Measurements from ENCODE around the gene ARHGAP15.

The ARHGAP15 gene

DNA sequence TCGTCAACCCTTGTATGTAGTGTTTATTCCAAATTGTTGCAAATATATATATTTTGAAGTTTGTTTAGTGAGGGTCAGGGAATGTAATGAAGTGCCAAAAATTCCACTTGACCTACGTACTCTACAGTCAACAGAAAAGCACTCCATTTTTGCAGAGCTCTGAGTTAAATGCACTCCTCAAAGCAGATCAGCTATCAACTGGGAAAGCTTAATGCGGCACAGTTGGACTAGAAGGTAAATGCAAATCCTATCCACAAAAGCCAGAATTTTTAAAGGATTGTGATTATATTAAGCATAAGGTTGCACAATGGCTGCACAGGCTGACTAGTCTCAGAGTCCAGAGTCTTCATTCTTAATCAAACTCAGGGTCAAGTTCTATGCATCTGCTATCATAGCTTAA is 577.1 kb downstream of the ARHGAP15 start:
- no peak overlapping the region for H3K4me3 ChIP-seq (ENCODE audit: low read length)
- TF ChIP-seq ZNF274 (IDR thresholded peaks at IDR 0.05; ENCODE audit: low read depth, low read length): no peak

DNA sequence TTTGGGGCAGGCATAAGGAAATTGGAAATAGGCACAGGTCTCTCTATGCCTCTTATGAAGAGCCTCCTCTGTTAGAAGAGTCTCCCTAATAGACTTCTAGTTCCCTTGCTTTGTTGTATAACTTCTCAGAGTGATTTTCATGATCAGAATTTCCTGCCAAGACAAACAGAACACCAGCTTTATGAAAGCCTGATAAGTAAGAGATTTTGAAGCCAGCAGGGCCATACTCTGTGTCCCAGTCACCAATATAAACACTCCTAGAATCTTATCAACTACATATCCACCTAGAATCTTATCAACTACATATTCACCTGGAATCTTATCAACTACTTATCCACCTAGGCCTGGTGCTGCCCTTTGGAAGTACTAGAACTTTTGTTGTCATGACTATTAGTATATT is 579.5 kb downstream of the ARHGAP15 start:
- no peak overlapping the region for H3K4me3 ChIP-seq (ENCODE audit: low read length)
- TF ChIP-seq ZNF274 (IDR thresholded peaks at IDR 0.05; ENCODE audit: low read depth, low read length): no peak

DNA sequence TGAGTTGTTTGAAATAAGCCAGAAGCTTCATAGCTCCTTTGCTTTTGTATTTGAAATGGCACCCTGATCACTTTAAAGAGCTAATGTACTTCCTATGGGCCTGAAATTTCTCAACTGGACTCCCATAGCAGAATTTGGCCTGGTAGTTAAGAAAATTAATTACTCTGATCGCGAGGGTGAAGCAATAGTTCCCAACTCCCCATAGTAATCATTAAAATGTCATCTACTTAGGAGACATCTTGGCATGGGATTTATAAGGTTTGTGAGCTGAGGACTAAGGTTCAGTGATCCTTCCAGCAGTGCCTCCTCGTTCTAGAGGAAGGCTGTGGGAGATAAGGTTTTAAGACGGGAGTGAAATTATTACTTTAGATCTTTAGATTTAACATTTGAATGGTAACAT is 581.0 kb downstream of the ARHGAP15 start:
- no peak for TF ChIP-seq ZNF274 (IDR thresholded peaks at IDR 0.05; ENCODE audit: low read depth, low read length)
- H3K4me3 ChIP-seq (ENCODE audit: low read length): no peak overlapping the region

DNA sequence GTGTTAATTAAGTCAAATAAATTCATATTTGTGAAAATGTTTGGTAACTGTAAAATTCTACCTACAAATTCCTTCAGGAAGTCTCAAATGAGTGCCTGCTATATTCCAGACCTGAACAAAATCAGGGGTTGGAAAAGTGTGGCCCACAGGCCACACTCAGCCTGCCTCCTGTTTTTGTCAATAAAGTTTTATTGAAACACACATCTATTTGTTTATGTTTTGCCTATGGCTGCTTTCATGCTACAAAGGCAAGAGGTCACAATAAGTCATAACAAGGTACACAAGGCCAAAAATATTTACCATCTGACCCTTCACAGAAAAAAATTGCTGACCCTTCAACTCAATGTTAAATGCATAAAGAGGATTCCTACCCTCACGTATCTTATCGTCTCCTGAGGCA is 581.7 kb downstream of the ARHGAP15 start:
- TF ChIP-seq ZNF274 (IDR thresholded peaks at IDR 0.05; ENCODE audit: low read depth, low read length): no peak
- no peak overlapping the region for H3K4me3 ChIP-seq (ENCODE audit: low read length)

DNA sequence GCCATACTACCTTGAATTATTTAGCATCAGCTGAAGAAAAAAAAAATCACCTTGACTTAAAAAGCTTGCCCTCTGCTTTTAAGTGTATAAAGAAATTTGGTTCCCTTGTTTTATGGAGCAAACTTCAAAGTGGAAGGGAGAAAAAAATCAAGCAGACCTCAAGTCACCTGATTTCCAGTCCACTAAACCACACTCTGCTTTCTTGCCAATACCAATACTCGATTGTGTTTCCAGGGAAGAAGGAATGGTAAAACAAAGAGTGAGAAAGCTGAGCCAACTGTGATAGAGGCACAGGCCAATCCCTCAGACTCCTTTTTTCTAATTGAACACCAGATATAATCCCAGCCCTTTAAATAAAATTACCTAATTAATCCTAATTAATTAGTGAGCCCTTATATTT is 587.3 kb downstream of the ARHGAP15 start:
- no peak for TF ChIP-seq ZNF274 (IDR thresholded peaks at IDR 0.05; ENCODE audit: low read depth, low read length)
- no peak overlapping the region for H3K4me3 ChIP-seq (ENCODE audit: low read length)

DNA sequence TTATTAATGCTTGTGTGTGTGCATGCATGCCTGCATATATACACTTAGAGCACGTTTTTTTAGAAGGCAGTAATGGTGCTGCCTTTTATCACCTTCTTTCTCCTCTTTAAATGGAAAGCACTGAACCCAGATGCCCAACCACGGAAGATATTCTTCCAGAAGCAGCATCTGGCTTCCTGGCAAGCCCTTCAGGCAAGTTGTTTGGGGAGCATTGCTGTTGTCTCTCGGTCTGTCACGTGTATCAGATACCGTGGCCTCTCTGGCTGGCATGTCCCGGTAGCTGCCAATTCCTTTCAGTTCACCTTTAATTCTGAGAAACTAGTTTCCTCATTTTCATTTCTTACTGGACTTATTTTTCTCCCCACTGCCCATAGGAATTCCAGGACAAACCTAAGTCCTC is 587.8 kb downstream of the ARHGAP15 start:
- no peak overlapping the region for H3K4me3 ChIP-seq (ENCODE audit: low read length)

DNA sequence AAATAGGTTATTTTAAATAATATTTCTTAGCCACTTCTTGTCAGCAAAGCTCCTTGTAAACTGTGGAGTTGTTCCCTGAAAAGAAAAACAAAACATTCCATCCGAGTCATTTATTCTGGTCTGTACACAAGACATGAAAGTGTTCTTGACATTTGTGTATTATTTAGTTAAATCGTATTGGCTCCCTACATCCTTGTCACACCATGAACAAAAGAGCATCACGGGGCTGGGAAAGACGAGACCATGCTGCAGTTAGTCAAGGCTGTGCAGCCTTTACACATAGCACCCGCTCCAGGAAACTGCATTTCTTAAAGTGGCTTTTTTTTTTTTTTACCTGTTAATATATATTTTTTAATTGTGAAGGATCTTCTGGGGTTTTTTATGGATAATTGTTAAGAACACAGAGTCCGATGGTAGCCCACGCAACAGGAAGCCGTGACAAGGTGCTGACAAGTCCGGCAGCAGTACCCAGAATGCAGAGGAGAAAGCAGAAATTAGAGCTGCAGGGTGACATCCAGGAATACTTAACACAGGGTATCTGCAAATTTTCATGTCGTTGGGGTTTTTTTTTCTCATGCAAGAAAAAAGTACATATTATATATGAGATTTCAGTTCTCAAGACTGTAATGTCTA is 588.4 kb downstream of the ARHGAP15 start:
- TF ChIP-seq ZNF274 (IDR thresholded peaks at IDR 0.05; ENCODE audit: low read depth, low read length): no peak
- H3K4me3 ChIP-seq (ENCODE audit: low read length): no peak overlapping the region

More for the DNA sequence above, 587.8 kb downstream of the ARHGAP15 start:
- no peak for TF ChIP-seq ZNF274 (IDR thresholded peaks at IDR 0.05; ENCODE audit: low read depth, low read length)

DNA sequence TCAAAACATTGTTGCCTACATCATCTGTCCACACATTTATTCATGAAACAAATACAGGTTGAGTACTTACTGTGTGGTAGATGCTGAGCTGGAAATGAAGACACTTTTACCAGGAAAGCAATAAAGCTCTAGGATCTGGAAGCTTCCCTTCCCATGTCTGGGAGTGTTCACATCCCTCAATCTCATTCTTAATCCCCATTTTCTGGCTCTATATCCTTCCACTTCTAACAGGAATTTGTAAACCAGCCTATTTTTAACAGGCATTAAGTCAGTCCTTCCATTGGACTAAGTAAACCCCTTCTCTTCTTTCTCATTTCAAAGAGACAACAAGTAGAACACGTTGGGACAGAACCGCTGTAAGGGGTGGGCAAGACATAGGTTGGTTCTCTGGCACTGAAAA is 589.5 kb downstream of the ARHGAP15 start:
- no peak for TF ChIP-seq ZNF274 (IDR thresholded peaks at IDR 0.05; ENCODE audit: low read depth, low read length)
- no peak overlapping the region for H3K4me3 ChIP-seq (ENCODE audit: low read length)

DNA sequence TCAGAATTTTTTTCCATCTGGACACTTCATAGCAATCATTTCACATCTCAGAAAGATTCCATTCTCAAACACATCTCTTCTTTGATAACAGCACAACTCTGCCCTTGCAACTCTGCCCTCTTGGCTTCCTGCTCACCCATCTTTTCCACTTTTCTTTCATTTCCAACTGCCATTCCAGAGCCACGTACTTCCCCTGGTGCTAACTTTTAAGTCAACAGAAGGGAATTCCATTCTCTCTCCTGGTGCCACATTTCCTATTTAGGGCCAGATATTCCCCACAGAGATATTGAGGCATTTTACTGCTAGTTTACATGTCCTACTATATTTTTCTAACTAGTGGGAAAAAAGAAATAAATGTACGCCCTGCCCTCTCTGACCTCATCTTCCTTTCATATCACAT is 590.2 kb downstream of the ARHGAP15 start:
- H3K4me3 ChIP-seq (ENCODE audit: low read length): no peak overlapping the region
- TF ChIP-seq ZNF274 (IDR thresholded peaks at IDR 0.05; ENCODE audit: low read depth, low read length): no peak

DNA sequence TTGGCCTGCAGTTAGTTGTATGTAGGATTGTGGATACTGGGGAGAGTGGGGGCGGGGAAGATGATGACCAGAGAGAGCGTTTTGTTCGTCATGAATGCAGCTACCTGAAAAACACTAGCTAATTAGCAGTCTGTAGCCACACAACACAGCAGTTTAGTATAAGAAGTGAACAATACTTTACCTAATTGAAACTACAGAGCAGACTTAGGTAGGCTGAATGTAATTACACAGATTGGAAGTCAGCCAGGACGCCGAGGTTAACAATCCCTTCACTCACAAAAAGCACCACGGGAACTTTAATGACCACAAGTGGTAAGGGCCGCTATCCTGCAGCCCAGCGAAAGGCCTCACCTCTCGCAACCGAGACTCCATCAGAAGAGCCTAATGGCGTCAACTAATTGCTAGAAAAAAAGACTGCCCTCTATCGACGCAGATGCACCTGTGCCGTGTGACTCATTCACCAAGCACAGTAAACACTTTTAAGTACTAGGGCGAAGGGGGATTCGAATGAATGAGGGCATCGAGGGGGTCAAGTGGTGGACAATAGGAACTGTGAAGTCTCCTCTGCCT is 591.0 kb downstream of the ARHGAP15 start:
- no peak overlapping the region for H3K4me3 ChIP-seq (ENCODE audit: low read length)
- TF ChIP-seq ZNF274 (IDR thresholded peaks at IDR 0.05; ENCODE audit: low read depth, low read length): no peak

DNA sequence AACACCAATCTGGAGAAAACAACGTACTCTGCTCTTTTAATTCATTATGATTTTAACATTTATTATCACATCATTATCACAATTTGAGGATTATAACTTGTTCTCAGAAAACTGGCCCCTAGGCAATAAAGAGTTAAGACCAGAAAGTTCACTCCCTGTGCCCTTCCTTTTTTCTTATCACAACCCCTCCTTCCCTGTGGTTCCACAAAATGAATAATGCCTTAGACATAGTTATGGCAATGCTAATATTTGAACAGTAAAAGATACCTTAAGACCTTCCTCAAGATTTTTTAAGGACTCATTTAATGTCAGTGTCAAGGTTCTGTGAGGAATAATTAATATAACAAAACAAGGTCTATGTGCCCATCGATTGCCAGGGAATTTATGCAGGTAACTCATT is 596.2 kb downstream of the ARHGAP15 start:
- no peak for TF ChIP-seq ZNF274 (IDR thresholded peaks at IDR 0.05; ENCODE audit: low read depth, low read length)
- H3K4me3 ChIP-seq (ENCODE audit: low read length): no peak overlapping the region

DNA sequence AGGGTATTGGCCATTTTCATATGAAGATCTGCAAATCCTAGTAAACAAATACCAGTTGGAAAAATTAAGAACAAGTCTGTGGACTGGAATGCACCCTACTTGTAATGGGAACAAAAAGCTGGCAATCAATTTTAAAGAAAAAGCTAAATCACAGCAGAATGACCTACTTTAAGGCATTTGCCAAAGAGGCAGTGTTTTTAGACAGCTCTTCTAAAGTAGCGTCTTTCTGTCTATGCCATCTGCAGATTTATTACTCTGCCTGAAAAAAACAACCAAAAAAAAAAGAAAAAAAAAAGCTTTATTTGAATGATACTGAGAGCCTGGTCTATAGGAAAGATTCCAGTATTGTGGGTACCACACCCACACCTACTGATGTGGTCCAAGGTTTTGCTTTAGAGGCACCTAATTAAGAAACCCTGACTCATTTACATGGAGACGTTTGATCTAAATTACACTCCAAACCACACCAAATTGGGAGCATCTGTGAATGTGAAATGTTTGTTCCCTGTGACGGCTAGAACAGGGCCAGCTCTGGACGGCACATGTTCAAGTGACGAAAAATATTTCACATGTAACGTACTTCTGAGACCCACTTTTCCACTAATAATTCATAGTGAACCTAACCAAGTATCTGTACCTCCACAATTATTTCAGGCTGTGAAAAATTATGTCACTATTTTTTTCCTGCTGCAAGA is 597.1 kb downstream of the ARHGAP15 start:
- TF ChIP-seq ZNF274 (IDR thresholded peaks at IDR 0.05; ENCODE audit: low read depth, low read length): no peak
- no peak overlapping the region for H3K4me3 ChIP-seq (ENCODE audit: low read length)

DNA sequence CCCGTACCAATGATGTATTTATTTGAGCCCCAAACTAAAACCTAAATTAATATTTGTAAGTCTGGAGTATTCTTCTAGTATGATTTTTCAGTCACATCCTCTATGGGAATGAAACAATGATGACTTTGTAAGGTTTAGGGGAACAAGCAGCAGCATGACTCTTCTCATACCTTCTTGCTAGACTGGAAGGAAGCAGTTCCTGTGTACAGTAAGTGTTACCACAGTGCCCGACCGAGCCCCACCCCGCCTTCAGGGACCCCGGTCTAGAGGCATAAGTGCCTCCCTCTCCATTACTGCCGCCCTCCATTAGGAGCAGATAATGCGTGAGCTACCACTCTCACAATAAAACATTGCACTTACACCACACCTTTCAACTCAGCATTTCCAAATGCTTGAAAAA is 599.3 kb downstream of the ARHGAP15 start:
- H3K4me3 ChIP-seq (ENCODE audit: low read length): no peak overlapping the region
- TF ChIP-seq ZNF274 (IDR thresholded peaks at IDR 0.05; ENCODE audit: low read depth, low read length): no peak

DNA sequence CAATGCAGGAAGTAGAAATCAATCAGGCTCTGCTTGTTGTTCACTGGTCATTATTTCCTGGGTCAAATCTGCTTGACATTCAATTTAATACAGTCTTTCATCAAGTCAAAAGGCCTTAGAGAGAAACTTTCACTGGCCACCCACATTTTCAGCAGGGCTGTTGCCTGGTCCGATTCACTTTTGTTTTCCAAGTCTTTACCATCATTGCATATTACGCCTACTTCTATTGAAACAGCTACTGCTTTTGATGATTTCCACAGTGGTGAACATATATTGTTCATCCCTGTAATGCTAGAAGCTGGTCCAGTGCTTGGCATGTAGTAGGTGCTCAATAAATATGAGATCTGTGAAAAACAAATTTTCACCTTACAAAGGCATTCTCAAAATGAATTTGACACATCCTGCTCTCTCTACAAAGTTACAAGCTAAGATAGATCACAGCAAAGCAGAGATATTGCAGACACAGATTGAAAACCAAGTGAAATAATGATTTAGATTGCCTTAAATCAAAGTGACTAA is 600.1 kb downstream of the ARHGAP15 start:
- no peak for TF ChIP-seq ZNF274 (IDR thresholded peaks at IDR 0.05; ENCODE audit: low read depth, low read length)
- no peak overlapping the region for H3K4me3 ChIP-seq (ENCODE audit: low read length)

Data from GM08714 (cell line).